NB4 (cell line): ENCODE measurements around the gene NHS.

ENCODE experiments used
- MYC ChIP-seq: IDR thresholded peaks from 2 replicates; pipeline ENCODE4 v1.6.1; 2011; ENCODE audit warnings: low read depth, low read length
- POLR2A ChIP-seq: IDR thresholded peaks from 2 replicates; pipeline ENCODE4 v1.6.1; 2011; ENCODE audit warnings: mild to moderate bottlenecking; ENCODE audit not compliant: insufficient read length; ENCODE audit errors: extremely low read depth
- TF ChIP-seq, protein P1 (sequence below): IDR thresholded peaks from one replicate; pipeline ENCODE4 v1.5.1; 2012; ENCODE audit warnings: low read depth, low read length
- TF ChIP-seq, protein P2 (sequence below): IDR thresholded peaks from 2 replicates; pipeline ENCODE4 v1.6.1; 2011; ENCODE audit warnings: low read depth, low read length

DNA sequence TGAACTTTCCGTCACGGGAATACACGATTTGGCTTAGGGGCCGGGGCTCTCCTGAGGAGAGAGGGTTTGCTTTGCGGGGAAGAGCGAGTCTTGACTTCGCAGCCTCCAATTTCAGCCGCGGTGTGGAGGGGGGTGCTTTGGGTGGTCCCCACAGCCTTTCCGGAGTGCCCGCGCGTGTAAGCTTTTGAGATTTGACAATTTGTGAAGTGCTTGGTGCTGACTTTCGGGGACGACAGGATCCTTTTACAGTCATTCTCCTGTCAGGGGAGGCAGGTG, 362.6 kb downstream of the NHS start:
- TF ChIP-seq, protein P1, sequence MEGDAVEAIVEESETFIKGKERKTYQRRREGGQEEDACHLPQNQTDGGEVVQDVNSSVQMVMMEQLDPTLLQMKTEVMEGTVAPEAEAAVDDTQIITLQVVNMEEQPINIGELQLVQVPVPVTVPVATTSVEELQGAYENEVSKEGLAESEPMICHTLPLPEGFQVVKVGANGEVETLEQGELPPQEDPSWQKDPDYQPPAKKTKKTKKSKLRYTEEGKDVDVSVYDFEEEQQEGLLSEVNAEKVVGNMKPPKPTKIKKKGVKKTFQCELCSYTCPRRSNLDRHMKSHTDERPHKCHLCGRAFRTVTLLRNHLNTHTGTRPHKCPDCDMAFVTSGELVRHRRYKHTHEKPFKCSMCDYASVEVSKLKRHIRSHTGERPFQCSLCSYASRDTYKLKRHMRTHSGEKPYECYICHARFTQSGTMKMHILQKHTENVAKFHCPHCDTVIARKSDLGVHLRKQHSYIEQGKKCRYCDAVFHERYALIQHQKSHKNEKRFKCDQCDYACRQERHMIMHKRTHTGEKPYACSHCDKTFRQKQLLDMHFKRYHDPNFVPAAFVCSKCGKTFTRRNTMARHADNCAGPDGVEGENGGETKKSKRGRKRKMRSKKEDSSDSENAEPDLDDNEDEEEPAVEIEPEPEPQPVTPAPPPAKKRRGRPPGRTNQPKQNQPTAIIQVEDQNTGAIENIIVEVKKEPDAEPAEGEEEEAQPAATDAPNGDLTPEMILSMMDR = no peak
- no peak for TF ChIP-seq POLR2A
- no peak for TF ChIP-seq MYC
- TF ChIP-seq, protein P2, sequence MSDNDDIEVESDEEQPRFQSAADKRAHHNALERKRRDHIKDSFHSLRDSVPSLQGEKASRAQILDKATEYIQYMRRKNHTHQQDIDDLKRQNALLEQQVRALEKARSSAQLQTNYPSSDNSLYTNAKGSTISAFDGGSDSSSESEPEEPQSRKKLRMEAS = no peak
